Measurements from ENCODE around the gene TXNRD3. TPM values are rescaled to one million over a fixed set of nuclear protein-coding genes. Genes with fewer than 3 reads are reported as not detected.

Gene TXNRD3
- total and polyA plus RNA-seq, 2 of the 4 experiments (the other 2 are of a cell fraction), result 3.9 to 8.4 TPM

DNA sequence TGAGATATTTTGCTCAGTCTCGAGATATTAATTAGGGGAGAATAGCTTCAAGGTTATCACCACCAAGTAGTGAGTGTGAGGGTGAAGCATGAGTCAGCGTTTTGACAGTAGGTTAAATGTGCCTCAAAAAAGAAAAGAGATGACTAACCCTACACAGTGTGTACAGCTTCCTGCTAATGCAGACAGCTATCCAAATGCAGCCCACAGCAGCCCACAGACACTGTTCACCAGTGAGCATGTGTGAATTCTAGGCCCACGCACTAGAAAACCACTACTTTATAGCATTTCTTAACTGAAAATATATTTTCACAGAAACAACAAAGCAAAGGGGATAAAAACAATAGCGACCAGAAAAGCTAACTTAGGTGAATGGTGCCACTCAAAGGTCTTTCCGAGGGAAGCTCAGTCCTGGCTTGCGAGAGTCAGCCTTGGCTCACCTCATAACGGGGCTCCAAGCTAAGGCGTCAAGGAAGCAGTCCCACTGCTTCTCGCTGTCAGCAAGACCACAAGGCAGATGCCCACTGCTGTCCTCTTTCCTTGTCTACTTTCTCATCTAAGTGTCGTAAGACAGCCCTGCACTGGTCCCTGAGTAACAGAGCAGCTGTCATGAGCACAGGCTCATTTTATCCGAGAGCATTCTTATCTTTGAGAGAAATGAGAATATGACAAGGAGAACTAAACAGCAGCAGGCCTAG is 47.6 kb downstream of the TXNRD3 start:
- DNase-seq (peak; percentile 77), ATAC-seq (ENCODE audit: low read depth) (peak; percentile 98)
- H3K4me1 ChIP-seq (ENCODE audit: control insufficient read depth, insufficient read depth, low read length), result peaks cover 2% of the 10 kb centered on the region; the same call in 1 of the 2 replicates
- 0 out of 2 replicates have a peak, but pooled peaks cover 2% of the 10 kb centered on the region for H3K27me3 ChIP-seq (ENCODE audit: control insufficient read depth, insufficient read depth, low read length)
- H2AK9ac ChIP-seq (replicated peaks; ENCODE audit: low read depth, low read length, poor library complexity), result peak overlapping the region; percentile 80
- no peak overlapping the region for H4K8ac ChIP-seq (ENCODE audit: low read depth in 2 of 2, low read length in 2 of 2)
- peaks cover 5% of the 10 kb centered on the region; the same call in 1 of the 2 replicates for H3K9me1 ChIP-seq (ENCODE audit: insufficient read depth, low read length)
- intact Hi-C loops (cut with micrococcal nuclease), result no loop called here
- in situ Hi-C loops (cut with MboI; ENCODE audit: low sequenced_read_pairs), result no loop called here
- no peak overlapping the region for H3K56ac ChIP-seq (ENCODE audit: extremely low read depth, insufficient read depth, low read length)
- no peaks in the 10 kb centered on the region for H4K20me1 ChIP-seq (ENCODE audit: insufficient read depth, low read length)
- CTCF ChIA-PET, result no interaction called here
- H2BK15ac ChIP-seq (ENCODE audit: low read depth, low read length), result peak overlapping the region; percentile 34; the same call in 1 of the 3 replicates
- no peaks in the 10 kb centered on the region for H3K9me3 ChIP-seq (ENCODE audit: control insufficient read depth, insufficient read depth, low read length)
- no peak overlapping the region for H3K4me2 ChIP-seq (ENCODE audit: low read depth, low read length)
- no peak overlapping the region for H3K23ac ChIP-seq (ENCODE audit: low read depth, low read length)
- 0 out of 2 replicates have a peak overlapping the region, but pooled peaks have one; percentile 7 for H3K14ac ChIP-seq (replicated peaks; ENCODE audit: low read depth, low read length)
- TF ChIP-seq MAFK (IDR thresholded peaks at IDR 0.05; ENCODE audit: low read depth, low read length) (peak; percentile 93), CEBPB (IDR thresholded peaks at IDR 0.05; ENCODE audit: low read depth, low read length) (0 out of 2 replicates have a peak, but pooled peaks have one; percentile 7), RCOR1 (IDR thresholded peaks at IDR 0.05; ENCODE audit: insufficient replicate concordance, low read length) (no peak), NFE2L2 (IDR thresholded peaks at IDR 0.05; ENCODE audit: low read depth, low read length) (peak; percentile 97), CHD1 (IDR thresholded peaks at IDR 0.05; ENCODE audit: low read depth, low read length) (no peak), FOS (IDR thresholded peaks at IDR 0.05; ENCODE audit: low read depth, low read length) (peak; percentile 62), BHLHE40 (IDR thresholded peaks at IDR 0.05; ENCODE audit: low read depth, low read length) (peak; percentile 25; the same call in 1 of the 2 replicates)
- peak overlapping the region; percentile 37; the same call in 1 of the 2 replicates for H2BK20ac ChIP-seq (ENCODE audit: low read depth, low read length)
- peak overlapping the region; percentile 17 for H2AFZ ChIP-seq (replicated peaks; ENCODE audit: low read length, poor library complexity)
- peak overlapping the region; percentile 75; the same call in 1 of the 2 replicates for H2AK5ac ChIP-seq (ENCODE audit: low read depth, low read length)
- H2BK5ac ChIP-seq (ENCODE audit: low read depth, low read length, poor library complexity, severe bottlenecking), result no peak overlapping the region
- H4K5ac ChIP-seq (ENCODE audit: low read depth, low read length), result no peak overlapping the region
- H3K18ac ChIP-seq (ENCODE audit: low read depth, low read length), result no peak overlapping the region
- H4K91ac ChIP-seq (ENCODE audit: insufficient read depth, low read depth, low read length), result no peak overlapping the region
- 100% methylated on average over 2 of the region's 11 CpGs; no CpG with 5 or more reads in 1 of the 2 experiments for WGBS, 2 experiments (ENCODE audit: extremely low coverage in 2 of 2, insufficient read length in 1 of 2)
- no TSS peak for BruUV-seq (replicated peaks)
- peaks cover 9% of the 10 kb centered on the region for H3K36me3 ChIP-seq (ENCODE audit: control insufficient read depth, insufficient read depth, low read length)
- peak overlapping the region; percentile 11; the same call in 1 of the 2 replicates for H3K4ac ChIP-seq (ENCODE audit: low read depth, low read length)
- H3K79me1 ChIP-seq (ENCODE audit: low read depth in 1 of 2, low read length in 2 of 2), result no peaks in the 10 kb centered on the region
- no peak overlapping the region for H3K27ac ChIP-seq (ENCODE audit: insufficient read depth, low read length)
- no peak overlapping the region for H3K9ac ChIP-seq (ENCODE audit: low read depth, low read length)
- H2BK120ac ChIP-seq (ENCODE audit: low read depth, low read length), result peak overlapping the region; percentile 32
- POLR2A ChIA-PET (ENCODE audit: unreplicated experiment), result no interaction called here
- H3K4me3 ChIP-seq (ENCODE audit: insufficient read depth, low read depth, low read length), result no peak overlapping the region
- dilution Hi-C loops (cut with HindIII; ENCODE audit: low sequenced_read_pairs, unreplicated experiment), result no loop called here
